HEK293 (cell line): Measurements from ENCODE around the gene RP2.

Experiments used
- CTCF ChIA-PET: fragments of 350-600 bp; formaldehyde crosslinking; extraction: SDS; loops from one replicate; lab custom pipeline; 2021; ENCODE audit warnings: antibody characterized with exemption; lab: Yijun Ruan, JAX
- POLR2A ChIA-PET: fragments of 300-600 bp; formaldehyde crosslinking; extraction: SDS; loops from one replicate; lab custom pipeline; 2020; ENCODE audit warnings: antibody characterized with exemption, inconsistent platforms; lab: Yijun Ruan, JAX
- H3K27ac ChIP-seq: fragments of 200-500 bp; sonication (Bioruptor generic); 2 replicates; pipeline ENCODE4 v1.5.1; 2014; ENCODE audit warnings: low read depth, low read length, control low read depth, inconsistent platforms; ENCODE audit errors: extremely low read depth
- H3K36me3 ChIP-seq, 2 experiments: fragments of 200-500 bp in 1 of 2; sonication (Bioruptor generic) in 1 of 2; 1 replicate in 1 of 2; 2 replicates in 1 of 2; pipeline ENCODE4 v1.5.1; 2014 to 2017; ENCODE audit warnings: inconsistent platforms in 2 of 2, low read length in 2 of 2; ENCODE audit not compliant: control insufficient read depth in 2 of 2, insufficient read depth in 1 of 2
- H3K4me1 ChIP-seq: fragments of 200-500 bp; sonication (Bioruptor generic); 2 replicates; pipeline ENCODE4 v1.5.1; 2014; ENCODE audit warnings: mild to moderate bottlenecking, low read length, inconsistent platforms; ENCODE audit not compliant: control insufficient read depth, insufficient read depth
- H3K4me3 ChIP-seq: 2 replicates; pipeline ENCODE4 v1.5.1; 2011; ENCODE audit warnings: low read depth, mild to moderate bottlenecking, control low read depth, low read length, moderate library complexity
- H3K9me3 ChIP-seq: fragments of 200-500 bp; sonication (Bioruptor generic); 2 replicates; pipeline ENCODE4 v1.5.1; 2014; ENCODE audit warnings: low read depth, low read length, inconsistent platforms; ENCODE audit not compliant: control insufficient read depth, insufficient read depth
- CTCF ChIP-seq: fragments of 450-650 bp; formaldehyde crosslinking; IDR thresholded peaks from 2 replicates; pipeline ENCODE4 v1.5.1; 2016; ENCODE audit warnings: missing biosample characterization, missing genetic modification characterization
- GLIS1 ChIP-seq: fragments of 450-650 bp; formaldehyde crosslinking; IDR thresholded peaks from 2 replicates; pipeline ENCODE4 v1.5.1; 2016; ENCODE audit warnings: missing biosample characterization, missing genetic modification characterization
- KLF8 ChIP-seq: fragments of 450-650 bp; formaldehyde crosslinking; IDR thresholded peaks from 2 replicates; pipeline ENCODE4 v1.5.1; 2016; ENCODE audit warnings: missing biosample characterization, missing genetic modification characterization
- OVOL3 ChIP-seq: fragments of 450-650 bp; formaldehyde crosslinking; IDR thresholded peaks from 2 replicates; pipeline ENCODE4 v1.5.1; 2016; ENCODE audit warnings: missing biosample characterization, missing genetic modification characterization
- REST ChIP-seq: fragments of 450-650 bp; formaldehyde crosslinking; IDR thresholded peaks from 2 replicates; pipeline ENCODE4 v1.5.1; 2016; ENCODE audit warnings: missing biosample characterization, missing genetic modification characterization
- SETDB1 ChIP-seq: IDR thresholded peaks from one replicate; pipeline ENCODE4 v1.6.1; 2017; ENCODE audit warnings: mild to moderate bottlenecking, low read length, moderate library complexity, mixed read lengths; ENCODE audit not compliant: insufficient read length
- TRIM28 ChIP-seq: IDR thresholded peaks from 2 replicates; pipeline ENCODE4 v1.6.1; 2011; ENCODE audit warnings: low read length, control low read depth, borderline replicate concordance
- ZBTB7A ChIP-seq: fragments of 450-650 bp; formaldehyde crosslinking; IDR thresholded peaks from 2 replicates; pipeline ENCODE4 v1.5.1; 2016; ENCODE audit warnings: low read depth, missing biosample characterization, missing genetic modification characterization
- ZFP41 ChIP-seq: fragments of 450-650 bp; formaldehyde crosslinking; IDR thresholded peaks from 2 replicates; pipeline ENCODE4 v1.5.1; 2016; ENCODE audit warnings: missing biosample characterization, missing genetic modification characterization, borderline replicate concordance
- ZNF174 ChIP-seq: fragments of 450-650 bp; formaldehyde crosslinking; IDR thresholded peaks from 2 replicates; pipeline ENCODE4 v1.5.0; 2017; ENCODE audit warnings: missing biosample characterization, mild to moderate bottlenecking, missing genetic modification characterization
- ZNF18 ChIP-seq: fragments of 450-650 bp; formaldehyde crosslinking; IDR thresholded peaks from 2 replicates; pipeline ENCODE4 v1.5.1; 2016; ENCODE audit warnings: missing biosample characterization, missing genetic modification characterization
- ZNF184 ChIP-seq: fragments of 450-650 bp; IDR thresholded peaks from 2 replicates; pipeline ENCODE4 v1.5.1; 2018; ENCODE audit warnings: missing biosample characterization, mild to moderate bottlenecking, missing genetic modification characterization
- ZNF211 ChIP-seq: fragments of 450-650 bp; formaldehyde crosslinking; IDR thresholded peaks from 2 replicates; pipeline ENCODE4 v1.5.1; 2016; ENCODE audit warnings: low read depth, missing biosample characterization, missing genetic modification characterization
- ZNF214 ChIP-seq: fragments of 450-650 bp; formaldehyde crosslinking; IDR thresholded peaks from 2 replicates; pipeline ENCODE4 v1.5.1; 2017; ENCODE audit warnings: missing biosample characterization, mild to moderate bottlenecking, missing genetic modification characterization, borderline replicate concordance
- ZNF239 ChIP-seq: fragments of 450-650 bp; formaldehyde crosslinking; IDR thresholded peaks from 2 replicates; pipeline ENCODE4 v1.5.1; 2016; ENCODE audit warnings: missing biosample characterization, missing genetic modification characterization
- ZNF274 ChIP-seq, 2 experiments: fragments of 200-500 bp in 1 of 2; fragments of 450-650 bp in 1 of 2; sonication (Bioruptor generic) in 1 of 2; formaldehyde crosslinking in 1 of 2; IDR thresholded peaks; 2 replicates each; pipeline versions ENCODE4 v1.5.1 to v1.6.1; 2014 to 2016; ENCODE audit warnings: borderline replicate concordance in 1 of 2, inconsistent platforms in 1 of 2, low read length in 1 of 2, missing biosample characterization in 1 of 2, missing genetic modification characterization in 1 of 2
- ZNF555 ChIP-seq: fragments of 450-650 bp; formaldehyde crosslinking; conservative IDR thresholded peaks from 2 replicates; pipeline ENCODE4 v1.5.1; 2017; ENCODE audit warnings: missing biosample characterization, mild to moderate bottlenecking, missing genetic modification characterization, inconsistent platforms
- ZNF585B ChIP-seq: fragments of 450-650 bp; formaldehyde crosslinking; IDR thresholded peaks from 2 replicates; pipeline ENCODE4 v1.5.1; 2016; ENCODE audit warnings: missing biosample characterization, missing genetic modification characterization
- ZNF626 ChIP-seq: fragments of 450-650 bp; sonication (Bioruptor Pico); formaldehyde crosslinking; IDR thresholded peaks from 2 replicates; pipeline ENCODE4 v1.5.1; 2018; ENCODE audit warnings: missing biosample characterization, missing genetic modification characterization, inconsistent platforms
- ZNF629 ChIP-seq: fragments of 450-650 bp; formaldehyde crosslinking; IDR thresholded peaks from 2 replicates; pipeline ENCODE4 v1.5.1; 2017; ENCODE audit warnings: missing biosample characterization, missing genetic modification characterization
- ZNF658 ChIP-seq: fragments of 450-650 bp; formaldehyde crosslinking; IDR thresholded peaks from 2 replicates; pipeline ENCODE4; 2016; ENCODE audit warnings: missing biosample characterization, missing genetic modification characterization
- ZNF701 ChIP-seq: fragments of 450-650 bp; formaldehyde crosslinking; IDR thresholded peaks from 2 replicates; pipeline ENCODE4 v1.5.1; 2016; ENCODE audit warnings: missing biosample characterization, missing genetic modification characterization
- ZNF776 ChIP-seq: fragments of 450-650 bp; formaldehyde crosslinking; IDR thresholded peaks from 2 replicates; pipeline ENCODE4 v1.5.0; 2017; ENCODE audit warnings: missing biosample characterization, missing genetic modification characterization, borderline replicate concordance
- ZNF837 ChIP-seq: fragments of 450-650 bp; formaldehyde crosslinking; IDR thresholded peaks from 2 replicates; pipeline ENCODE4 v1.5.1; 2016; ENCODE audit warnings: missing biosample characterization, missing genetic modification characterization
- TF ChIP-seq, protein P1 (sequence below): fragments of 450-650 bp; formaldehyde crosslinking; IDR thresholded peaks from 2 replicates; pipeline ENCODE4 v1.5.1; 2016; ENCODE audit warnings: missing biosample characterization, missing genetic modification characterization
- TF ChIP-seq, protein P2 (sequence below): fragments of 450-650 bp; formaldehyde crosslinking; IDR thresholded peaks from 2 replicates; pipeline ENCODE4 v1.5.1; 2017; ENCODE audit warnings: missing biosample characterization, missing genetic modification characterization

The RP2 gene

DNA sequence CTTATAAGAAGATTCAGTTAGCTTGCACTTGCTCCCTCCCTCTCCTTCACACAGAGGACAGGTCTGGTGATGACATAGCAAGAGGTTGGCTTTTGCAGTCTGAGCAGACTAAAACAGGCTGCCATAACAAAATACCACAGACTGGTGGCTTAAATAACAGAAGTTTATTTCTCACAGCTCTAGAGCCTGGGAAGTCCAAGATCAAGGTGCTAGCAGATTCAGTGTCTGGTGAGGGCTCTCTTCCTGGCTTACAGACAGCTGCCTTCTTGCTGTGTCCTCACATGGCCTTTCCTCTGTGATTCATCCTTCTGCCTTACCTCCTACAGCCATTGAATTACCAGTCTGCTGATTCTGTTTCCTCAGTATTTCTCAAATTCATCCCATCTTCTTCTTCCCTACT lies 13.1 kb downstream of the RP2 start:
- ChIA-PET POLR2A (interaction anchor here (0.6 to 1.8 kb wide), 2 partner anchors 13 to 161 kb away, joined by 3 to 8 read pairs; partner anchors contain the start of gene RP2), CTCF (interaction anchor here (0.6 kb wide), 1 partner anchor 646 kb away, joined by 3 read pairs; no protein-coding TSS in a partner anchor)

GRCh38 chrX:46850771-46851170 lies 13.9 kb downstream of the RP2 start:
- no peak overlapping the region for H3K4me3 ChIP-seq
- CTCF ChIA-PET = interaction anchor here (0.6 to 0.9 kb wide), 3 partner anchors 30 to 822 kb away, joined by 3 read pairs; no protein-coding TSS in a partner anchor
- no peak overlapping the region for H3K27ac ChIP-seq
- TF ChIP-seq ZNF658 (tag by site-specific recombination) (no peak), ZNF274 (IDR thresholded peaks at IDR 0.05; ENCODE audit: low read length) (no peak), ZNF274 (tag by site-specific recombination; IDR thresholded peaks at IDR 0.05; ENCODE audit: borderline replicate concordance) (no peak), REST (tag by site-specific recombination) (no peak), ZBTB7A (no peak), KLF8 (no peak), ZNF18 (tag by site-specific recombination) (no peak), ZNF214 (tag by site-specific recombination) (no peak), ZNF701 (no peak), ZNF776 (no peak), ZNF555 (tag by site-specific recombination) (no peak), ZNF837 (tag by site-specific recombination) (no peak), ZNF239 (tag by site-specific recombination) (no peak), ZNF184 (tag by site-specific recombination) (no peak), ZNF211 (tag by site-specific recombination) (no peak), ZNF174 (tag by site-specific recombination) (no peak), CTCF (tag by site-specific recombination) (no peak)
- TF ChIP-seq, protein P1, sequence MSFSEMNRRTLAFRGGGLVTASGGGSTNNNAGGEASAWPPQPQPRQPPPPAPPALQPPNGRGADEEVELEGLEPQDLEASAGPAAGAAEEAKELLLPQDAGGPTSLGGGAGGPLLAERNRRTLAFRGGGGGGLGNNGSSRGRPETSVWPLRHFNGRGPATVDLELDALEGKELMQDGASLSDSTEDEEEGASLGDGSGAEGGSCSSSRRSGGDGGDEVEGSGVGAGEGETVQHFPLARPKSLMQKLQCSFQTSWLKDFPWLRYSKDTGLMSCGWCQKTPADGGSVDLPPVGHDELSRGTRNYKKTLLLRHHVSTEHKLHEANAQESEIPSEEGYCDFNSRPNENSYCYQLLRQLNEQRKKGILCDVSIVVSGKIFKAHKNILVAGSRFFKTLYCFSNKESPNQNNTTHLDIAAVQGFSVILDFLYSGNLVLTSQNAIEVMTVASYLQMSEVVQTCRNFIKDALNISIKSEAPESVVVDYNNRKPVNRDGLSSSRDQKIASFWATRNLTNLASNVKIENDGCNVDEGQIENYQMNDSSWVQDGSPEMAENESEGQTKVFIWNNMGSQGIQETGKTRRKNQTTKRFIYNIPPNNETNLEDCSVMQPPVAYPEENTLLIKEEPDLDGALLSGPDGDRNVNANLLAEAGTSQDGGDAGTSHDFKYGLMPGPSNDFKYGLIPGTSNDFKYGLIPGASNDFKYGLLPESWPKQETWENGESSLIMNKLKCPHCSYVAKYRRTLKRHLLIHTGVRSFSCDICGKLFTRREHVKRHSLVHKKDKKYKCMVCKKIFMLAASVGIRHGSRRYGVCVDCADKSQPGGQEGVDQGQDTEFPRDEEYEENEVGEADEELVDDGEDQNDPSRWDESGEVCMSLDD (tag by site-specific recombination) = no peak
- TF ChIP-seq, protein P2, sequence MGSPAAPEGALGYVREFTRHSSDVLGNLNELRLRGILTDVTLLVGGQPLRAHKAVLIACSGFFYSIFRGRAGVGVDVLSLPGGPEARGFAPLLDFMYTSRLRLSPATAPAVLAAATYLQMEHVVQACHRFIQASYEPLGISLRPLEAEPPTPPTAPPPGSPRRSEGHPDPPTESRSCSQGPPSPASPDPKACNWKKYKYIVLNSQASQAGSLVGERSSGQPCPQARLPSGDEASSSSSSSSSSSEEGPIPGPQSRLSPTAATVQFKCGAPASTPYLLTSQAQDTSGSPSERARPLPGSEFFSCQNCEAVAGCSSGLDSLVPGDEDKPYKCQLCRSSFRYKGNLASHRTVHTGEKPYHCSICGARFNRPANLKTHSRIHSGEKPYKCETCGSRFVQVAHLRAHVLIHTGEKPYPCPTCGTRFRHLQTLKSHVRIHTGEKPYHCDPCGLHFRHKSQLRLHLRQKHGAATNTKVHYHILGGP (tag by site-specific recombination) = no peak
- no peaks in the 10 kb centered on the region for H3K9me3 ChIP-seq
- H3K36me3 ChIP-seq = peaks cover 0 to 8% of the 10 kb centered on the region in 2 experiments; a peak in 1 of 3 replicates
- no peaks in the 10 kb centered on the region for H3K4me1 ChIP-seq
- POLR2A ChIA-PET = interaction anchor here (1.8 kb wide), 1 partner anchor 13 kb away, joined by 8 read pairs; the partner anchor contains the start of gene RP2

More for the DNA sequence above, 13.1 kb downstream of the RP2 start:
- H3K4me3 ChIP-seq = no peak overlapping the region
- TF ChIP-seq SETDB1 (peak; percentile 92), ZFP41 (no peak), OVOL3 (tag by site-specific recombination) (no peak), ZNF626 (no peak), ZNF585B (tag by site-specific recombination) (no peak), TRIM28 (peak; percentile 57; the same call in 1 of the 2 replicates), ZNF629 (tag by site-specific recombination) (no peak), GLIS1 (tag by site-specific recombination) (no peak)
- TF ChIP-seq, all 188 proteins: peak for 2
- H3K36me3 ChIP-seq = peaks cover 0 to 8% of the 10 kb centered on the region in 2 experiments; a peak in 1 of 3 replicates
- H3K9me3 ChIP-seq = no peaks in the 10 kb centered on the region
- H3K27ac ChIP-seq = no peak overlapping the region
- no peaks in the 10 kb centered on the region for H3K4me1 ChIP-seq
